GM23248 (cell line): ENCODE measurements around the gene MTUS2. TPM values are rescaled to one million over a fixed set of nuclear protein-coding genes. Genes with fewer than 3 reads are reported as not detected.

ENCODE experiments used
- DNase-seq: peaks from one replicate; pipeline ENCODE4 v3.0.0-alpha.2; 2015
- H2AFZ ChIP-seq: fragments of 200-600 bp; sonication (generic); 2 replicates; pipeline ENCODE4 v1.6.1; 2016; ENCODE audit warnings: antibody characterized with exemption
- H3F3A ChIP-seq: fragments of 200-600 bp; sonication (generic); 2 replicates; pipeline ENCODE4 v1.6.1; 2016; ENCODE audit warnings: mild to moderate bottlenecking, antibody characterized with exemption, mixed run types; ENCODE audit not compliant: insufficient read depth
- H3K27ac ChIP-seq: fragments of 200-600 bp; sonication (generic); 2 replicates; pipeline ENCODE4 v1.5.1; 2016; ENCODE audit warnings: mild to moderate bottlenecking
- H3K27me3 ChIP-seq: fragments of 200-600 bp; sonication (generic); replicated peaks from 2 replicates; pipeline ENCODE4 v1.6.1; 2016; ENCODE audit warnings: mild to moderate bottlenecking; ENCODE audit not compliant: insufficient read depth
- H3K36me3 ChIP-seq: fragments of 200-600 bp; sonication (generic); 2 replicates; pipeline ENCODE4 v1.6.1; 2016; ENCODE audit warnings: low read depth, mild to moderate bottlenecking
- H3K4me1 ChIP-seq: fragments of 200-600 bp; sonication (generic); 2 replicates; pipeline ENCODE4 v1.6.1; 2016; ENCODE audit warnings: mild to moderate bottlenecking; ENCODE audit not compliant: insufficient read depth
- H3K4me2 ChIP-seq: fragments of 200-600 bp; sonication (generic); one replicate; pipeline ENCODE4 v1.6.1; 2016; ENCODE audit warnings: mild to moderate bottlenecking; ENCODE audit not compliant: unreplicated experiment
- H3K4me3 ChIP-seq: fragments of 200-600 bp; sonication (generic); 2 replicates; pipeline ENCODE4 v1.5.1; 2016; ENCODE audit warnings: mild to moderate bottlenecking
- H3K79me2 ChIP-seq: fragments of 200-600 bp; sonication (generic); 2 replicates; pipeline ENCODE4 v1.6.1; 2016; ENCODE audit warnings: mild to moderate bottlenecking; ENCODE audit not compliant: insufficient read depth
- H3K9ac ChIP-seq: fragments of 200-600 bp; sonication (generic); 2 replicates; pipeline ENCODE4 v1.6.1; 2016; ENCODE audit warnings: mild to moderate bottlenecking
- H3K9me2 ChIP-seq: fragments of 200-600 bp; sonication (generic); 2 replicates; pipeline ENCODE4 v1.6.1; 2016; ENCODE audit warnings: mixed run types, mild to moderate bottlenecking, moderate library complexity; ENCODE audit not compliant: insufficient read depth
- H3K9me3 ChIP-seq: fragments of 200-600 bp; sonication (generic); one replicate; pipeline ENCODE4 v1.6.1; 2017; ENCODE audit warnings: low read depth
- H4K20me1 ChIP-seq: fragments of 200-600 bp; sonication (generic); 2 replicates; pipeline ENCODE4 v1.6.0; 2016; ENCODE audit not compliant: insufficient read depth
- EZH2 ChIP-seq: fragments of 200-600 bp; sonication (generic); IDR thresholded peaks from 2 replicates; pipeline ENCODE4 v1.6.1; 2018; ENCODE audit warnings: antibody characterized with exemption, mild to moderate bottlenecking; ENCODE audit not compliant: insufficient read depth, poor library complexity, severe bottlenecking
- EZH2phosphoT487 ChIP-seq: fragments of 200-600 bp; sonication (generic); IDR thresholded peaks from 2 replicates; pipeline ENCODE4 v1.6.1; 2018; ENCODE audit warnings: antibody characterized with exemption, moderate library complexity, mild to moderate bottlenecking, low read depth; ENCODE audit not compliant: insufficient read depth
- WGBS, 2 experiments: methylation state at CpG; one replicate each; pipeline ENCODE4 v1.1.6; 2015 to 2017; ENCODE audit warnings: low lambda C conversion rate in 2 of 2, low coverage in 1 of 2; ENCODE audit errors: missing lambda C conversion rate in 2 of 2; 5-methylcytosine and 5-hydroxymethylcytosine counted together
- in situ Hi-C: fragments of 300-500 bp; cut with MboI; formaldehyde crosslinking; loops from 2 replicates; pipeline ENCODE4 v1.15.0; 2020
- polyA plus RNA-seq: library from polyadenylated mRNA; unstranded; fragments of >200 nt; fragmentation: Nextera tagmentation; extraction: Ambion mirVana; gene quantifications from 2 replicates; pipeline ENCODE4 v1.2.1, GENCODE V29; 2016
- total RNA-seq: library from RNA; depleted of rRNA; stranded (reverse); fragments of >200 nt; shearing (Covaris generic); gene quantifications from 2 replicates; pipeline ENCODE4 v1.2.3, GENCODE V29; 2014

The MTUS2 gene
- total and polyA plus RNA-seq, 2 experiments from 2014 or later: 0.43 to 0.74 TPM

GRCh38 chr13:29304148-29304547 is 484.0 kb downstream of the MTUS2 start:
- Histone ChIP-seq H4K20me1 (no peaks in the 10 kb centered on the region), H3K9me3 (no peaks in the 10 kb centered on the region), H3K79me2 (no peaks in the 10 kb centered on the region), H3K4me2 (no peak overlapping the region), H3K36me3 (no peaks in the 10 kb centered on the region), H3K9me2 (no peaks in the 10 kb centered on the region), H3K4me3 (no peak overlapping the region), H2AFZ (no peak overlapping the region), H3K9ac (no peak overlapping the region), H3K27ac (no peak overlapping the region), H3F3A (no peaks in the 10 kb centered on the region), H3K27me3 (no peaks in the 10 kb centered on the region), H3K4me1 (no peaks in the 10 kb centered on the region)
- DNase-seq: no peak
- TF ChIP-seq EZH2phosphoT487 (no peak), EZH2 (no peak)
- in situ Hi-C loops: loop anchor here (25.0 kb wide), 1 partner anchor 1242 kb away; no protein-coding TSS in a partner anchor

DNA sequence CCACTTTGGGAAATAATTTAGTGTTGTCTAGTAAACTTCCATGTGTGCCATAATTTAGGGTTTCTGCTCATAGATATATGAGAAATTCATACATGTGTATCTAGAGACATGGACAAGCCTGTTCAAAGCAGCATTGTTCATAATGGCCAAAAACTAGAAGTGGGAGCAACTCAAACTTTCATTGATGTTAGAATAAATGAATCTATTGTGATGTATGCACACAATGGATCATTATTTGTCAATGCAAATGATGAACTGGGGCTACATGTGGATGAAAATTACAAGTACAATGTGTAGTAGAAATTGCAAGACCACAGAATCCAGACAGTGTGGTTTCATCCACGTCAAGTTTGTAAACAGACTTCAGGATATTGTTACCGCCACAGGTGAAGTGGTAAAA is 490.7 kb downstream of the MTUS2 start:
- no peak overlapping the region for H3K4me3 ChIP-seq
- WGBS, 2 experiments: 28 to 29% methylated on average over 2 of the region's 2 CpGs
- H2AFZ ChIP-seq: no peak overlapping the region
- no peaks in the 10 kb centered on the region; the same call in 1 of the 2 replicates for H3K27me3 ChIP-seq
- H3K4me2 ChIP-seq: no peak overlapping the region
- no peaks in the 10 kb centered on the region for H3K9me3 ChIP-seq
- H3K4me1 ChIP-seq: no peaks in the 10 kb centered on the region
- no peak overlapping the region for H3K9ac ChIP-seq
- in situ Hi-C loops: loop anchor here (25.0 kb wide), 1 partner anchor 1249 kb away; no protein-coding TSS in a partner anchor
- H3K9me2 ChIP-seq: no peaks in the 10 kb centered on the region
- H3F3A ChIP-seq: no peaks in the 10 kb centered on the region
- H4K20me1 ChIP-seq: no peaks in the 10 kb centered on the region
- H3K79me2 ChIP-seq: no peaks in the 10 kb centered on the region
- DNase-seq: no peak
- H3K36me3 ChIP-seq: no peaks in the 10 kb centered on the region
- TF ChIP-seq EZH2: no peak
- no peak for TF ChIP-seq EZH2phosphoT487
- no peak overlapping the region for H3K27ac ChIP-seq

- H3K79me2 ChIP-seq: no peaks in the 10 kb centered on the region
- no peaks in the 10 kb centered on the region for H3K9me2 ChIP-seq
- DNase-seq: no peak
- no peak overlapping the region for H3K4me2 ChIP-seq
- no peaks in the 10 kb centered on the region for H4K20me1 ChIP-seq
- 5 to 15% methylated on average over 2 of the region's 2 CpGs for WGBS, 2 experiments
- no peak overlapping the region for H2AFZ ChIP-seq
- no peak overlapping the region for H3K27ac ChIP-seq
- H3F3A ChIP-seq: no peaks in the 10 kb centered on the region
- no peak overlapping the region for H3K9ac ChIP-seq
- no peaks in the 10 kb centered on the region for H3K36me3 ChIP-seq
- no peak for TF ChIP-seq EZH2
- TF ChIP-seq EZH2phosphoT487: no peak
- no peaks in the 10 kb centered on the region; the same call in 1 of the 2 replicates for H3K27me3 ChIP-seq
- in situ Hi-C loops: loop anchor here (25.0 kb wide), 1 partner anchor 1254 kb away; no protein-coding TSS in a partner anchor
- H3K4me3 ChIP-seq: no peak overlapping the region
- H3K4me1 ChIP-seq: no peaks in the 10 kb centered on the region
- H3K9me3 ChIP-seq: no peaks in the 10 kb centered on the region
Observed at GRCh38 chr13:29315847-29316246, 495.7 kb downstream of the MTUS2 start.

- no peak overlapping the region for H3K27ac ChIP-seq
- H3K79me2 ChIP-seq: no peaks in the 10 kb centered on the region
- TF ChIP-seq EZH2phosphoT487: no peak
- TF ChIP-seq EZH2: no peak
- no peaks in the 10 kb centered on the region for H3K36me3 ChIP-seq
- DNase-seq: no peak
- no peaks in the 10 kb centered on the region for H3K9me2 ChIP-seq
- H3K4me1 ChIP-seq: no peaks in the 10 kb centered on the region
- 26 to 28% methylated on average over 4 to 5 of the region's 5 CpGs for WGBS, 2 experiments
- in situ Hi-C loops: loop anchor here (25.0 kb wide), 1 partner anchor 1256 kb away; no protein-coding TSS in a partner anchor
- H3K9ac ChIP-seq: no peak overlapping the region
- H3K4me3 ChIP-seq: no peak overlapping the region
- H3K4me2 ChIP-seq: no peak overlapping the region
- H2AFZ ChIP-seq: no peak overlapping the region
- H3K27me3 ChIP-seq: no peaks in the 10 kb centered on the region; the same call in 1 of the 2 replicates
- no peaks in the 10 kb centered on the region for H3F3A ChIP-seq
- H4K20me1 ChIP-seq: no peaks in the 10 kb centered on the region
- H3K9me3 ChIP-seq: no peaks in the 10 kb centered on the region
Observed at GRCh38 chr13:29317828-29318227, 497.7 kb downstream of the MTUS2 start.

DNA sequence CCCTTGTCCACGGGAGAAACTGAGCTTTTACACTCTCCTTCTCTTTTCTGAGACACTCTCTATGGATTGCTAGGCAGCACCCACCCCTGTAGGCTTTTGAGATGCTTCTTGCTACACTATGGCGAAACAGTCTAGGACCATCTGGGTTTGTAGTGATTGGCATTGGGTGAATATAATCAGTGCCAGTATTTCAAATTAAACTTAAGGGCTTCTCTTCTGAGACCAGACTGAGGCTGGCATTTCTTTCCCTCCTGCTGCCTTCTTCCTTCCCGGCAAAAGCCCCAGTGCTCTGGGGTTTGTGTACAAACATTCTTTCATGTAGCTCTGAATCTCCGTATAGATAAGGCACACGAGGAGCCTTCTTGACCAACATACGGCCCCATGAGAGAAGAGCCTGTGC is 498.6 kb downstream of the MTUS2 start:
- DNase-seq: no peak
- no peaks in the 10 kb centered on the region for H3K36me3 ChIP-seq
- no peak overlapping the region for H3K4me3 ChIP-seq
- no peaks in the 10 kb centered on the region; the same call in 1 of the 2 replicates for H3K27me3 ChIP-seq
- H4K20me1 ChIP-seq: no peaks in the 10 kb centered on the region
- H3K4me1 ChIP-seq: no peaks in the 10 kb centered on the region
- no peaks in the 10 kb centered on the region for H3F3A ChIP-seq
- no peak overlapping the region for H3K27ac ChIP-seq
- no peak overlapping the region for H2AFZ ChIP-seq
- H3K9ac ChIP-seq: no peak overlapping the region
- WGBS, 2 experiments: 27 to 33% methylated on average over 6 of the region's 6 CpGs
- no peak for TF ChIP-seq EZH2
- TF ChIP-seq EZH2phosphoT487: no peak
- H3K79me2 ChIP-seq: no peaks in the 10 kb centered on the region
- H3K9me3 ChIP-seq: no peaks in the 10 kb centered on the region
- in situ Hi-C loops: loop anchor here (25.0 kb wide), 1 partner anchor 1256 kb away; no protein-coding TSS in a partner anchor
- H3K4me2 ChIP-seq: no peak overlapping the region
- no peaks in the 10 kb centered on the region for H3K9me2 ChIP-seq
